SW480 (cell line): ENCODE results near the gene NDUFB11.
"Not testable (repeated sequence)": the region's sequence is repeated elsewhere in the genome, so short reads cannot be mapped to it uniquely, and the experiment has no call there.

Source experiments
- DNase-seq: peaks from one replicate; pipeline ENCODE4 v3.0.0-alpha.2; 2016; ENCODE audit warnings: low spot score

NDUFB11 gene

DNA sequence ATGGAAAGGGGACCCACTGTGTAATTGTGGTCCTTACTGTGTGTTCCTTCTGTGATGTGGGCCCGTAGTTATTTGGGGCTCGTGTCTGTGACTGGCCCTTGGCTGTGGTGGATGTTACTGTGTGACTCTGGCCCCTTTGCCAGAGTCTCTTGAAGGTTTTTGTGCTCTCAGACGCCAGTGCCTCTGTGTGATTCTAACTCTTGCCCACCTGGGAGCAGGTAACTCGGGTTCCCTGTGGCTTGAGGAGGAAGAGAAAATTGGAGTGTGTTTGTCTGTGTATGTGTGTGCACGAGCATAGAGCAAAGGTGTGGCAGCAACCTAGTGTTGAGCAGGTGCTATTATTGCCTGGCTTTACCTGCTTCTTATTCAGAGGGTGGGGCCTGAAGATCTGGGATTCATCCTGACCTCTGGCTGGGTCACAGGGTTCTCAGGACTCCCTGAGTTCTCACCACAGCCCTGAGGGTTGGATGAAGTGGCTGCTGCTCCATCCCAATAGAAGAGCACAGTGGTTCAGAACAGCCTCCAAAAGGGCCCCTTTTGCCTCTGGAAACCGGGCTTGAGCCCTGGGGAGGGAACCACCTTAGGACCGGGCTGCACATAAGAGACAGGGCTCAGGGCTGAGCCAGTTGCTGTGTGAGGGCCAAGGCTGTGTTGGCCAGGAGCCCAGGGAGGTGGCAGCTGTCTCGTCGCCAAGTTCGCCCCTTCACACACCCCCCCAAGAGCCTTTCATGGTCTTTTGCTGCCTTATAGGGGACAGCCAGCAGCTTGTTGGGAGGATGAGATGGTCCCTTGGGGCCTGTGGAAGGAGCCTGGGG is 1.8 kb upstream of the NDUFB11 start:
- peak; percentile 11 for DNase-seq

DNA sequence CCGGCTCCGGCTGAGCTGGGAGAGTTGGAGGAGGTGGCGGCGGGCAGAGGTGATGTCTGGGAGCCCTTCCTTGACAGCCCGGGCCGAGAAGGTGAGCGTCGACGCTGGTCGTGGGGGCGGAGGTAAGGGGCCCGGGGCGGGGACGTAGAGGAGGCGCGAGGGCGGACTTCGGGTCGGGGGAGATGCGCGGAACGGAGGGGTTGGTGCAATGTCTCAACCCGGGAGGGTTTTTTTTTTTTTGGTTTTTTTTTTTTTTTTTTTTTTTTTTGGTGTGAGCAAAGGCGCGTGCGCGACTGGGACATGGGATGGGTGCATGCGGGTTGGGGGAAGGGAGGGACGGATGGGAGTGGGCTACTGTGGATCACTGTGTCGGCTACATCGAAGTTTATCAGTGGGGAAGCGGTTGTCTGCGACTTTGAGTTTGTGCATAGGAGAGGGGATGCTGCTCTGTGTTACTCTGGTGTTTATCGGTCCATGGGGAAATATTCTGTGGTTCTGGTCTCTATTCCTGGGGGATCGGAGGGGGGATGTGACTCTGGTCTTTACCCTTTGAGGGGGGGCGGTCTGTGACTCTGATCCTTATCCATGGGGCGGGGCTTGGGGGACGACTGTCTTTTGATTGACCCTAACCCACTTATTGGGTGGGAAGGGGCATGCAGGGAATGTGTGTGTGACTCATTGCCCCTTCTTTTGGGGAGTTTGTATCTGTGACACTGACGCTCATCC is 1.1 kb upstream of the NDUFB11 start:
- DNase-seq: no peak

DNA sequence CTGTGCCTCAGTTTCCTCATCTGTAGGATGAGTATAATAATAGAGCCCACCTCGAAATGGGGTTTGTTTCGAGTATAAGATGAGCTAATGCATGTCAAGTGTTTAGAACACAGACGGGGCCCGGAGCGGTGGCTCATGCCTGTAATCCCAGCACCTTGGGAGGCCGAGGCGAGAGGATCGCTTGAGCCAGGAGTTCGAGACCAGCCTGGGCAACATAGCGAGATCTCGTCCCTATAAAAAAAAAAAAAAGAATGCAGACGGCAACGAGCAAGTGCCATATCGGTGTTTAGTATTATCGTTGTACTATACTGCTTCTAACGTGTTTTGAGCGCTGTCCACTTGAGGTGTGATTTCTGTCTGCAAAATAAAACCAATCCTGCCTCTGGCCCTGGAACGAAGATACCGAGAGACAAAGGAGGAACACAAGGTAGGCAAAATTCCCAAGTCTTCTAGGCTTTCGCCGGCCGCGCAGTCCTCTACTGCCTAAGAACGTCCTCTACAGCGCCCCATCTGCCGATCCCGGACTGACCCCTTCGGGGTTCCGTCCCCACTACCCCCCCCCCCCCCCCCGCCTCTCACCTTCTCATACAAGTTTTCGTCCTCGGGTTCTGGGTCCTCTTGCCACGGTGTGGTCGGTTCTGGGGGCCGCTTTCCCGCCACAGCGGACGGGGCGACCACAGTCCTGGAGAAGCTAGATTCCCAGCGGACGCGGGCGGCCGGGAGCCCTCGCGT is 442 bp downstream of the NDUFB11 start:
- DNase-seq: peak; percentile 50

DNA sequence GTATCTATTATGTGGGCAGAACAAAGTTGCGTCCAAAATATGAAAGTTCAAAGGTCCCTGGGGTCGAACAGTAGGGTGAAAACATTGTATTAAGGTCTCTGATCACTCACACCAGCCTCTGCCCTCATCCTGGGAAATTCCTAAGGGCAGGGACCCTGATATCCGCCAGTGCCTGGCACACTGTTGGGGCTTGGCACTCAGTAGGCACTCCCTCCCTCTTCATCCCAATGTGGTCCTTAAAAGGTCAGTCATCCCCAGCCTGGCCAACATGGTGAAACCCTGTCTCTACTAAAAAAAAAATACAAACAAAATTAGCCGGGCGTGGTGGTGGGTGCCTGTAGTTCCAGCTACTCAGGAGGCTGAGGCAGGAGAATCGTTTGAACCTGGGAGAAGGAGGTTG is 6.3 kb downstream of the NDUFB11 start:
- DNase-seq: no peak

DNA sequence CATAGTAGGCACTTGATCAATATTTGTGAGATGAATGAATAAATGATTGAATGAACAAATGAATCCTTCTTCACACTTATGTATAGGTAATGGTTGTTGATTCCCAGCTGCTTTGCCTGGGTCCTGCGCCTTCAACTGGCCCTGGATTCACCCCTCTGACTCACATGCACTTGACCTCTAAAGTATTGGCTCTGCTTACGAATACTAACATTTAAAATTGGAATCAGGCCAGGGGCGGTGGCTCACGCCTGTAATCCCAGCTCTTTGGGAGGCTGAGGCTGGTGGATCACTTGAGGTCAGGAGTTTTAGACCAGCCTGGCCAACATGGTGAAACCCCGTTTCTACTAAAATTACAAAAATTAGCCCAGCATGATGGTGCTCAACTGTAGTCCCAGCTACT is 8.9 kb downstream of the NDUFB11 start:
- not testable (repeated sequence) for DNase-seq

DNA sequence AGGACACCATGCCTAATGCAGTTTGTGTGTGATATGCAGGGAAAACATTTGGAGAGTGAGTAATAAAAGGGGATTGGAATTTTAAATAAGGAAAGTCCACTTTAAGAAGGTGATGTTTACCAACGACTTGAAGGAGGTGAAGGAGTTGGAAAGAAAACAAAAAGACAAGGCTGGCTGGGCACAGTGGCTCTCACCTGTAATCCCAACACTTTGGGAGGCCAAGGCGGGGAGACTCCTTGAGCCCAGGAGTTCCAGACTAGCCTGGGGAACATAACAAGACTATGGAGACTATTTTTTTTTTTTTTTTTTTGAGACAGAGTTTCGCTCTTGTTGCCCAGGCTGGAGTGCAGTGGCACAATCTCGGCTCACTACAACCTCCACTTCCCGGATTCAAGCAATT is 11.0 kb downstream of the NDUFB11 start:
- no peak for DNase-seq

DNA sequence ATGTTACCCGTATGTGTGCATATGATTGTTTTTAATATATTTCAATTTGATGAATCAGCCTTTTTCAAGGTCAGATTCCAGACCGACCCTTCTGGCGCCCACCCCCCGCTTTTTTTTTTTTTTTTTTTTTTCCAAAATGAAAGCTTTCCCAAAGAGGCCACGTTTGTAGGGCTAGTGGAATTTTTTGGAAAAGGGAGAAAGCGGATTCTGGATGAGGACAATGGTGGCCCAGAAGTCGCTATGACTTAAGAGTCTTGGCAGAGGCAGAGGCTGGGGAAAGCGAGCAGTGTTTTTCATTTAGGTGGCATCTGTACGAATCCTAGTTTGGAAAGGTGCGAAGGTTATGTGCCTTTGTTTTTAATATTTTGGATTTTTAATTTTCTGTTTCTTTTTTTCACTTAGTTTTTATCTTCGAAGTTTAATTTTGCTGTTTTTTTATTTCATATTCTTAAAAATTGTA is 14.6 kb downstream of the NDUFB11 start:
- no peak for DNase-seq

DNA sequence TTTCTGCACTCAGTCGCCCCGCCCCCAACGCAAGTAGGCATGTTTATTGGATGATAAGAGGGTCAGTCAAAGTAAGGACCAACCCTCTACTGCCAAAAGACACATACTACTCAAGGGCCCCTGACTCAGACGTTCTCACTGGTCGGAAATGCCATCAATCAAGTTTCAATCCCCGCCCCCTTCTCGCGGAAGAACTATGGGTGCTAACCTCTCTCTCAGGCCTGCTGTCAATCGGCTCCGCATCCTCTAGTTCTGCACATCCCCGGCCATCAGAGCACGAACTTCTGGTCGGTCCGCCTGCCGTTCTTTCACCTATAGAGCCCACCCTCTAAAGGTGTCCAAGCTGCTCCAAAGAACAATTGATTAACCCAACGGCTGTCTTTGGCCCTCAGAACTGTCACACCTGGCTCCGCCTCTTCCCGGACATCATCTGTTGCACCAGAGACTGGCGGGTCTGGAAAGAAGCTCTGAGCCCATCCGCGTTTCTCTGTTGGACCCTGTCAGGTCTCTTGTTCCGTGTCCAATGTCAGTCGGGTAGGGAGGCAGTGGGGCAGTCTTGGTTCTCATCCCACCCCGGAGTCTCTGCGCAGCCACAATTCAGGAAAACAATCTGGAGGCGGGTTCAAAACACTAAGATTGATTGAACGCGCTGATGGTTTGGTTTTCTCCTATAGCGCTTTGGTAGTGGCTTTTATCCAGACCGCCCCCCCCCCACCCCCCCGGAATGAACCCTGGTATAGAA is 15.2 kb downstream of the NDUFB11 start:
- DNase-seq: peak; percentile 96

DNA sequence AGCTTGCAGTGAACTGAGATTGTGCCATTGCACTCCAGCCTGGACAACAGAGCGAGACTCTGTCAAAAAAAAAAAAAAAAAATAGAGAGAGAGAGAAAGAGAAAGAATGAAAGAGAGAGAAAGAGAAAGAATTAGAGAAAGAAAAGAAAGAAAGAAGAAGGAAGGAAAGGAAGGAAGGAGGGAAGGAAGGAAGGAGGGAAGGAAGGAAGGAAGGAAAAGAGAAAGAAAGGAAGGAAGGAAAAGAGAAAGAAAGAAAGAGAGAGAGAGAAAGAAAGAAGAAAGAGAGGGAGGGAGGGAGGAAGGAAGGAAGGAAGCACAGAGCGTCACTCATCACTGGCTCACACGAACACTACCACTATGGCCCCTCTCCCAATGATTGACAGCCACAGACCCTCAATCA is 20.0 kb downstream of the NDUFB11 start:
- DNase-seq: not testable (repeated sequence)

DNA sequence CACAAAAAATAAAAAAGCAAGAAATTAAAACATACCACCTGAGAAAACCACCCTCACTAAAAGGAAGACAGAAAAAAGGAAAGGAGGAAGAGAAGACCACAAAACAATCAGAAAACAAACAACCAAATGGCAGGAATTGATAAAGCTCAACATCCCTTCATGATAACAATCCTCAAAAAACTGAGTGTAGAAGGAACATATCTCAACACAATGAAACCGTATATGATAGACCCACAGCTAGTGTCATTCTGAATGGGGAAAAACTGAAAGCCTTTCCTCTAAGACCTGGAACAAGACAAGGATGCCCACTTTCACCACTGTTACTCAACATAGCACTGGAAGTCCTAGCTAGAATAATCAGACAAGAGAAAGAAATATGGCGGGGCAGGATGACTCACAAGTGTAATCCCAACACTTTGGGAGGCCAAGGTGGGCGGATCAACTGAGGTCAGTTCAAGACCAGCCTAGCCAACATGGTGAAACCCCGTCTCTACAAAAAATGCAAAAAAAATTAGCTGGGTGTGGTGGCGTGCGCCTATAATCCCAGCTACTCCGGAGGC is 27.9 kb downstream of the NDUFB11 start:
- DNase-seq: not testable (repeated sequence)

DNA sequence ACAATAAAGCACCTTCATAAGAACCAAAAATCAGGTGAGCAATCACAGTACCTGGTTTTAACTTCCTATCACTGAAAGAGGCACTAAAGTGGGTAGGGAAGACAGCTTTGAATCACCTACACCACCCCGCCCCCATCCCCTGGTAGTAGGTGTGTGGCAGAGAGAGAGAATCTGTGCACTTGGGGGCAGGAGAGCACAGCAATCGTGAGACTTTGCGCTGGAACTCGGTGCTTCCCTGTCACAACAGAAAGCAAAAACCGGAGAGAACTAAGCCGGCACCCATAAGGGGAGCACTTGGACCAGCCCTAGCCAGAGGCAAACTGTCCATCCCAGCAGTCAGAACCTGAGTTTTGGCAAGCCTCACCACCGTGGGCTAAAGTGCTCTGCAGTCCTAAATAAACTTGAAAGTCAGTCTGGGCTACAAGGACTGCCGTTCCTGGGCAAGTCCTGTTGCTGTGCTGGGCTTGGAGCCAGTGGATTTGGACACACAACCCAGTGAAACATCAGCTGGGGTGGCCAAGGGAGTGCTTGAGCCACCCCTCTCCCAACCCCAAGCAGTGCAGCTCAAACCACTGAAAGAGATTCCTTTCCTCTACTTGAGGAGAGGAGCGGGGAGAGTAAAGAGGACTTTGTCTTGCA is 32.1 kb downstream of the NDUFB11 start:
- no peak for DNase-seq

DNA sequence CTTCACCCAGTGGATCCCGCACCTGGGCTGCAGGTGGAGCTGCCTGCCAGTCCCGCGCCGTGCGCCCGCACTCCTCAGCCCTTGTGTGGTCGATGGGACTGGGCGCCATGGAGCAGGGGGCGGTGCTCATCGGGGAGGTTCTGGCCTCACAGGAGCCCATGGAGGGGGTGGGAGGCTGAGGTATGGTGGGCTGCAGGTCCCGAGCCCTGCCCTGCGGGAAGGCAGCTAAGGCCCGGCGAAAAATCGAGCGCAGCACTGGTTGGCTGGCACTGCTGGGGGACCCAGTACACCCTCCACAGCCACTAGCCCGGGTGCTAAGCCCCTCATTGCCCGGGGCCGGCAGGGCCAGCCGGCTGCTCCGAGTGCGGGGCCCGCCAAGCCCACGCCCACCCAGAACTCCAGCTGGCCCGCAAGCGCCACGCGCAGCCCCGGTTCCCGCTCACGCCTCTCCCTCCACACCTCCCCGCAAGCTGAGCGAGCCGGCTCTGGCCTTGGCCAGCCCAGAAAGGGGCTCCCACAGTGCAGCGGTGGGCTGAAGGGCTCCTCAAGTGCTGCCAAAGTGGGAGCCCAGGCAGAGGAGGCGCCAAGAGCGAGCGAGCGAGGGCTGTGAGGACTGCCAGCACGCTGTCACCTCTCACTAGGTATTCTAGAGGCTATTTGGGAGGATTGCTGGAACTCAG is 33.4 kb downstream of the NDUFB11 start:
- not testable (repeated sequence) for DNase-seq

DNA sequence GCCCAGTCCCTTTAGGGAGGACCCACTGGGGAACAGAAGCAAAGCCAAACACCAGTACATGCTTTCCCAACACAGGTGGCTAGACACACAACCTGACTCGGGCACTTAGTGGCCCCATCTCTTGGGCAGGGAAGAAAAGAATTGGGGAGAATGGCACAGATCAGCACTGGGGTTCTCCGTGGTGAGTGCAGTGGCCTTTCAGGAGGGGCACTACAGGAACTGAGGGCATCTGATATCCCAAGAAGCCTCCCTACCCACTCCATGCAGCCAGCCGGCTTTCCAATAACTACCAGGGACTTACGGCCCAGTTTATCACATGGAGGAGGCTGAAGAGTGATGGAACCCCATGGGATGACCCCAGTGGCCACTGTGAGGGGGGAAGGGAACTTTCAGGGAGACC is 43.3 kb downstream of the NDUFB11 start:
- no peak for DNase-seq

DNA sequence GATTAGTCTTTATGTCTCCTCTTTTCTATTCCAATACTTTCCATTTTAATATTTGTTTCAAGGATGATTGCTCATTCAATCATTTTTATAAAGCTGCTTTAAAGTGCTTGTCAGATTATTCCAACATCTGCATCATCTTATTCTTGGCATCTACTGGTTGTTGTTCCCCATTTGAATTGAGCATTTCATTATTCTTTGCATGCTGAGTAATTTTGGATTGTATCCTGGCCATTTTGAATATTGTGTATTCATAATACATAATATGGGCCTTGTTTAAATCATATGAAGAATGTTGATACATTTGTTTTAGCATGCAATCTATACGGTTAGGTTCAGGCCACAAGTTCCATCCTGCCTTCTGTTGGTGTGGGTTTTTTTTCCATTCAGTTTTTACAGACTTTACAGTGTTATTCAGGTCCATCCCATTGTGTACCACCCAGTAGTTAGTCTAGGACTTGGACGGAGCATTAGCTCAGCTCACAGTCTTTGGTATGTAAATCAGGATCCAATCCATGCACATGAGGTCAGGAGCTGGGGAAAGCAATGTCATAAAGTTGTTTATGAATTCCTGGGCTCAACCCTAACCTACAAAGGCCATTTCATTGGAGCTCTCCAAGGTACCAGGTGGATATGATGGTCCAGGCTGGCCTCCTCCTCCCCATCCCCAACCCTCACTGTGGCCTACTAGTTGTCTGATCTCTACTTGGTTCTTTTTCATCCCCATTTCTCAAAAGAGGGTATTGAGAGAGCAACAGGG is 46.0 kb downstream of the NDUFB11 start:
- no peak for DNase-seq

DNA sequence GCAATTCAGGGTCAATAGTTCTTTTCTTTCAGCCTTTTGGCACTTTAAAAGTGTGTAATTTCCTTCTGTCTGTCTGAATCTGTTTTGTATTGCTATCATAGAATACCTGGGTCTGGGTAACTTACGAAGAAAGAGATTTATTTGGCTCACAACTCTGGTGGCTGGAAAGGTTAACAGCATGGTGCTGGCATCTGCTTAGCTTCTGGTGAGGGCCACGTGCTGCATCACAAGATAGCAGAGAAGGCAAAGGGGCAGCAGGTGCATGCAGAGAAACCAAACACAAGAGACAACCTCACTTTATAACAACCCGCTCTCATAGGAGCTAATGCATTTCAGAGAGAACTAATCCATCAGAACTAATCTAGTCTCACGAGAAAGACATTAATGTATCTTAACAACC is 47.5 kb downstream of the NDUFB11 start:
- DNase-seq: no peak

DNA sequence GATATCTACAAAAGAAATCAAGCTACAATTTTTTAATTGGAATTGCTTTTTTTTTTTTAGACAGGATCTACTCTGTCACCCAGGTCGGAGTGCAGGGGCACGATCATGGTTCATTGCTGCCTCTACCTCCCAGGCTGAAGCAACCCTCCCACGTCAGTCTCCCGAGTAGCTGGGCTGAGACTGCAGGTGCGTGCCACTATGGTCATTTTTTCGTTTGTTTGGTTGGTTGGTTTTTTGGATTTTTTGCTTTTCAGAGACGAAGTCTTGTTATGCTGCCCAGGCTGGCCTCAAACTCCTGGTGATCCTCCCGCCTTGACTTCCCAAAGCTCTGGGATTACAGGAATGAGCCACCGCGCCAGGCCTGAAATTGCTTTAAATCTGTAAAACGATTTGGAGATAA is 50.6 kb downstream of the NDUFB11 start:
- DNase-seq: no peak

DNA sequence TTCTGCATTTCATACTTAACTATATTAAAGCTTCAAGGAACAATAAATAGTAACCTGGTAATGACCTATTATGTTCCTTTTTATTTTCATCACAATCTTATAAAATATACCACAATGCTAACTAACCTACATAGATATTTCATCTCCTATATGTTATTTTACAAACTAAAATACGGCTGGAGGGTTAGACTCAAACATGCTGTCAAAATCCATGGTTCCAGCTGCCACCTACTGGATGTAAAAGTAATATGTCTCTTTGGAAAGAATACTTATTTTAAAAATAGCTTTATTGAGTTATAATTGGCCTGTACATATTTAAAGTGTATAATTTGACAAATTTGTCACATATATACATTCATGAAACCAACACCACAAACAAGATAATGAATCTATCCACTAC is 51.3 kb downstream of the NDUFB11 start:
- peak; percentile 43 for DNase-seq
